ENCODE data around the gene SMARCD1.

DNA sequence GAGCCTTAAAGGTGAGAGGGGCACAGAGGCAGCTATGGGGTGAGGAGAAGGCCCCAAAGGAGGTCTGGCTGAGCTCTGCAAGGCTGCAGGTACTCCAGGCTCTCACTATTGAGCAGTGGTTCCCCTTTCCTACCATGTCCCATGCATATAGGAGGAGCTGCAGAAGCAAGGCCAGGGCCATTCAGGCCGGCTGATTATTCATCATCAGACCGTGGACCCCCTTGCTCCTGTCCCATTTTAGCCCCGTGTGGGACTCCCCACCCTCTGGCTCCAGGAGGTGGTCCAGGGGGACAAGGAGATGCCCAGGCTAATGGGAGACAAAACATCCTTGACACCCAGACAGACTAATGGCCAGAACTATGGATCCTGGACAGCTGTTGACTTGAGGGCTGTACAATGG, 21.8 kb downstream of the SMARCD1 start:
- TF ChIP-seq CTCF (IDR thresholded peaks at IDR 0.05) (no peak), POLR2A (IDR thresholded peaks at IDR 0.05) (no peak)
